ENCODE results near the gene SSTR5.

The SSTR5 gene

GRCh38 chr16:1127101-1127500 lies 54.6 kb downstream of the SSTR5 start:
- no peak for DNase-seq

- DNase-seq, result no peak
Measured at GRCh38 chr16:1127971-1128715, 55.6 kb downstream of the SSTR5 start.

GRCh38 chr16:1129106-1129960 lies 56.8 kb downstream of the SSTR5 start:
- no peak for DNase-seq

GRCh38 chr16:1130382-1130781 lies 57.8 kb downstream of the SSTR5 start:
- DNase-seq, result no peak

All from activated CD4-positive, alpha-beta T cell treated with anti-CD3 and anti-CD28 coated beads for 48 hours (primary cell).